Glomerular visceral epithelial cell (primary cell): ENCODE data around the gene ARSA.

Experiments
- DNase-seq: peaks from one replicate; pipeline ENCODE4 v3.0.0-alpha.2; 2016; ENCODE audit errors: extremely low spot score

Gene ARSA

DNA sequence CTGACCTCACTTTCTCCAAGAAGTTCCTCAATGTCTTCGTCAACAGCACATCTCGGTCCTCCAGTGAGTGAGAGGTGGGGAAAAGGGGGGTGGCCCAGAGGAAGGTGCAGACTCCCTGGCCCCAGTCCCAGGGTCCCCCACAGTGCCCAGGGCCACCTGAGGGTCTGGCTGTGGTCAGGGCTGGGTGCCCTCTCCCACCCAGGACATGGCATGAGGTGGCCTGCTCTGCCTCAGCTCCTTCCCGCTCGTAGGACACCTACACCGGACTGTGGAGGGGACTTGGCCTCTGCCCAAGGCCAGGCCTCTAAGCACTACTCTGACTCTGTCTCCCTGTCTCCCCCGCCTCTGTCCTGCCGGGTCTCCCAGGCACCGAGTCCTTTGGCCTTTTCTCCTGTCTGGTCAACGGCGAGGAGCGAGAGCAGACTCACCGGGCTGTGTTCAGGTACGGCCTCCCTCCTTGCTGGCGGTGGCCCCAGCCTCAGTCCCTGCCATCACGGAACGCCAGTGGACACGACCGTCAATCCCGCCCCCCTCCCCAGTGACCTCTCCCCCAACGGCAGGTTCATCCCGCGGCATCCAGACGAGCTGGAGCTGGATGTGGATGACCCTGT lies 22.8 kb downstream of the ARSA start:
- no peak for DNase-seq

DNA sequence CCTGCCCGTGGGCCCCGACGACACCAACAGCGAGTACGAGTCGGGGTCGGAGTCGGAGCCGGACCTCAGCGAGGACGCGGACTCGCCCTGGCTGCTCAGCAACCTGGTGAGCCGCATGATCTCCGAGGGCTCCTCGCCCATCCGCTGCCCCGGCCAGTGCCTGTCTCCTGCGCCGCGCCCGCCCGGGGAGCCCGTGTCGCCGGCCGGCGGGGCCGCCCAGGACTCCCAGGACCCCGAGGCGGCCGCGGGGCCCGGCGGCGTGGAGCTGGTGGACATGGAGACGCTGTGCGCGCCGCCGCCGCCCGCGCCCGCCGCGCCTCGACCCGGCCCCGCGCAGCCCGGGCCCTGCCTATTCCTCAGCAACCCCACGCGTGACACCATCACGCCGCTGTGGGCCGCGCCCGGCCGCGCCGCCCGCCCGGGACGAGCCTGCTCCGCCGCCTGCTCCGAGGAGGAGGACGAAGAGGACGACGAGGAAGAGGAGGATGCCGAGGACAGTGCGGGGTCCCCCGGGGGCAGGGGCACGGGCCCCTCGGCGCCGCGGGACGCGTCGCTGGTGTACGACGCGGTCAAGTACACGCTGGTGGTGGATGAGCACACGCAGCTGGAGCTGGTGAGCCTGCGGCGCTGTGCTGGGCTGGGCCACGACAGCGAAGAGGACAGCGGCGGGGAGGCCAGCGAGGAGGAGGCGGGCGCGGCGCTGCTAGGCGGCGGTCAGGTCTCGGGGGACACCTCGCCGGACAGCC lies 23.5 kb downstream of the ARSA start:
- DNase-seq: no peak

GRCh38 chr22:50603511-50604255 lies 24.3 kb downstream of the ARSA start:
- no peak for DNase-seq

DNA sequence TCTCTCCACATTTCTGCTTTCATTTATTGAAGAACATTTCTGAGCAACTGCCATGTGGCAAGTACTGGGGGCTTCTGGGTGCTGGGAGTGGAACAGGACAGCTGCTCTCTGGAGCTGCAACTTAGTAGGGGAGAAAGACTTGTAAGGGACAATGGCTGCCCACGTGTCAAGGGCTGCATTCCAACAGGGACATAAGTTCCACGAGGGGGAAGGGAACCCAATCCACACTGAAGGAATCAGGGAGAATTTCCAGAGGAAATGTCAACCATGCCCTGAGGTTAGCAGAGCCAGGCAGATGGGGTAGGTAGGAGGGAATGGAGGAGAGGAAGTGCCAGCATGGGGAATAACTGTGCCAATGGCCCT lies 25.6 kb downstream of the ARSA start:
- DNase-seq: no peak

DNA sequence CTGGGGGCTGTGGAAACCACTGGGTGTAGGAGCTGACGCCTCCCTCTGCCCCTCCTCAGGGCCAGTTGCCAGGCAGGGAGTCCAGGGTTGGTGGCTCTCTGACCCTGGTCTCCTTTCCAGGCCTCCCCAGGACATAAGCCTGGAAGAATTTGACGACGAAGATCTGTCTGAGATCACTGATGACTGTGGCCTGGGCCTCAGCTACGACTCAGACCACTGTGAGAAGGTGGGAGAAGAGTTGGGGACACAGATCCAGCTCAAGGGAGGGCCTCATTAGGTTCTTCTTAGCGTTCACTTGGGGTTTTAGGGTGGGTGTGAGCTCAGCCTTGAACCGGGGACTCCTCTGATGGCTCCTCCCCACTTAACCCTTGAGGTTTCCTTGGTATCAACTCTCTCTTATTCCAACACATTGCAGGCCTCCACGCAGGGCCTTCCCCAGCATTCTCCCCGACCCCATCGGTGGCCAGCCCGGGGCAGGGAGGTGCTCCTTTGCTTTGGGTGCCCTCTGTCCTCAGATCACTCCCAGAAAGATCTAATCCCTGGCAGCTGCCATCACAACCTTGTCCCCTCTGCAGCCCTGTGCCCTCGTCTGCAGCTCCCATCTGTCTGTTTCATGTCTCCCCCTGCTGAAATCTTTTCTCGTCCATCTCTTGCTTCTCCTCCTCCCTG lies 26.1 kb downstream of the ARSA start:
- DNase-seq: no peak

GRCh38 chr22:50600967-50601668 lies 26.8 kb downstream of the ARSA start:
- no peak for DNase-seq

- DNase-seq: no peak
Measured at GRCh38 chr22:50600538-50600937, 27.4 kb downstream of the ARSA start, which contains the start of gene MAPK8IP2. Gene MAPK8IP2 (plus strand): TSS chr22:50600793. CDS start chr22:50600819, 26 bp downstream.

DNA sequence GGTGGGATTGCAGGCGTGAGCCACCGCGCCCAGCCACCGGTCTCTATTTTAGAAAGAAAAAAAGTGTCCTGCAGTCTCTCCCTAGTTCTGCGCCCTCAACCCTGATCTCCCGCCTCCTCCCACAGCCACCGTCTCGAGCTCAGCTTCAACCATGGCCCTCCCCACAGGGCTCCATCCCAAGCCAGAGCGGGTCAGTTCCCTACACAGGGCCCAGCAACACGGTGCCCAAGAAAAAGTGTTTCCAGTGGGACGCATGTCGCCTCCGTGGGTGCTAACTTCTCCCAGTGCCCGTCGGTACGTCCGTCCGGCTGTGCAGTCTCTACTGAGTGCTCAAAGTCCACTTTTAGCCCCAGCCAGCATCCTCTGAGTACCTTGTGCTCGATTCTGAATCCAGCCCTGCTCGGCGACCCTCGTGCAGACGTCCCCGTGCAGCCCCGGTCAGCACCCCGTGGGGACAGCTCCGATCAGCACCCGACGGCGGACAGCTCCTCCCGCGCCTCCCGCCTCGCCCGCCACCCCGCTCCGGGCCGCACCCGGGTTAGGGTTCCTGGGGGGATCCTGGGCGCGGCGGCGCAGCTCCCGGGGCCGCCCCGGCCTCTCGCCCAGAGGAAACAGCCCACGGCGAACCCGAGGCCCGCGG lies 28.0 kb downstream of the ARSA start:
- DNase-seq: peak; percentile 20

DNA sequence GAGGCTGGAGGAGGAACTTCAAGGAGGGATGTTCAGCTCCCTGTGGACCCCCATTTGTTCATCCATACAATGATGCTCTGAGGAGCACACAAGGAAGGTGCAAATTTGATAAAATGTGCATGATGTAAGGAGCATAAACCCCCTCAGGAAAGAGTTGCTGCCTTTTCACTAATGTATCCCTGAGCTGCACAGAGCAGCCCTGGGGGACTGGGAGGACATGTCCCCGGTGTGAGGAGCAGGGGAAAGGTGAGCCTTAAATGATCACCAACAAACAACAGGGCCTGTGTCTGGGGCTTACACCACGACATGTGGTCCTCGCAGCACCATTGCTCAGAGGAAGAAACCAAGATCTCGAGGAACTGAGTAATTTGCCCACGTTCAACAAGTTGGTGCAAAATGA lies 30.9 kb downstream of the ARSA start:
- DNase-seq: no peak

- no peak for DNase-seq
Measured at GRCh38 chr22:50595189-50595588, 32.8 kb downstream of the ARSA start.

- DNase-seq: no peak
Measured at GRCh38 chr22:50587407-50587806, 40.5 kb downstream of the ARSA start.

DNA sequence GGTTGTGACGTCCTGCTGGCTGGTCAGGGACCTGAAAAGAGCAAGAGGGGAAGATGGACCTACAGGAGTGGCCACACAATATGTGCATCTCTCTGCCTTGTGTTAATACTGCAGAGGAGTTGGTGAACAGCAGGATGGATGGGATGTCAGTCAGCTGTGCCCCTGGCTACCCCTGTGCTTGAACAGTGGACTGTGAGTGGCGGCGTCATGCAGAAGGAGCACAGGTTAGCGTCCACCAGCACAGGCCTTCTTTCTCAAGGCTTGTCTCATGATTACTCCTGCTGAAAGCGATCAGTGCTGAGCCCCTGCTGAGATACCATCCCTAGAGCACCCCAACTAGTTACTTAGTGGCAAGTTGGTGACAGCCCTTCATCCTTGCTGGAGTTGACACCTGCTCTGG lies 41.5 kb downstream of the ARSA start:
- DNase-seq: no peak

DNA sequence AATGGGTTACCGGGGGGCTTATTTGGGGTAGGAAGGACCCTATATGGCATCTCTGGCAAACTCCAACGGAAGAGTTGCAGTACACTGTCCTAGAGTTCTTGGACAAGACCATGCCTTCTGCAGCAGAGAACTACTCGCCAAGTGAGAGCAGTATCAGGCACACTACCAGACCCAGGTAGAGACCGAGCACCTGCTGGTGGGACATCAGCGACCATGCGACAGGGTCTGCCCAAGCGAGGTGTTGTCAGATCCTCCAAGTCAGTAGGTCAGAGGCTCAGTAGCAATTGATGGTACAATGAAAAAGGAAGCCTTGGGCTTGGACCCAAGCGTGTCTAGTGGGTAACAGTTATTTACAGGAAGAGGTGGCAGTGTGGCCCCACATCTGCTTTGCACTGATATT lies 42.2 kb downstream of the ARSA start:
- no peak for DNase-seq

- no peak for DNase-seq
Measured at GRCh38 chr22:50585238-50585637, 42.7 kb downstream of the ARSA start.

GRCh38 chr22:50584106-50585096 lies 43.6 kb downstream of the ARSA start:
- no peak for DNase-seq

GRCh38 chr22:50583294-50583861 lies 44.6 kb downstream of the ARSA start:
- DNase-seq: no peak

DNA sequence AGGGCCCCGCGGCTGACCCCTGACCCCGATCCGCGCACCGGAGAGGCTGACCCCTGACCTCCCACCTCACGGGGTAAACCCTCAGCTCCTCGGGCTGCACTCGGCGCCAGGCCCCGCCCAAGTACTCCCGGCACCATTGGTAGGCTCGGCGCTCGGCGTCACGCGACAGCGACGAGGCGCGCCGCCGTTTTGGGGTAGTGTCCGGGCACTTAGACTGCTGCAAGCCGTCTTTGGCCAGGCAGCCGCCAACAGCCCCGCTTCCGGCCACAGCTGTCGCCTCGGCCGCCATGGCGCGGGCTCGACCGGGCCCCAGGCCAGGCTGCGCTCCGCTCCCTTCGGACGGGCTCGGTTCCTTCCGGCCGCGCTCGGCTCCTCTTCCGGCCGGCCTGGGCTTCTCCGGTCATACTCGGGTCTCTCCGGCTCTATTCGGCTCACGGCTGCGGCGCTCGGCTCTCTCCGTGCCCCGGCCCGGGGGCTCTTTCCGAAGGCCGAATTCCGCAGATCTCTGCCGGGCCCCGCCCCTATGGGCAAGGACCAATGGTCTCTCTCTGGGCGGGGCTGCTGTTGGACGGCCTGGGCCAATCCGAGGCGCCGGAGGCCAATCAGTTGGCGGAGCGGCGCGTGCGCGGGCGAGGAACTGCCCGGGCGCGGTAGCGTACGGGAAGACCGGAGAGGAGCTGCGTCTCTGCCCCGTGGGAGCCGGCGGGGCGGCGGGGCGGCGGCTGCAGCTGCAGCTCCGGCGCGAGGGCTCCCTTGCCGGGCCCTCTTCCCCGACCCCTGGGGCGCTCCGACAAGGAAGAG lies 45.3 kb downstream of the ARSA start, which contains the start of gene CHKB:
Gene CHKB (minus strand): TSS at position 357 of the 801 bp plus-strand sequence. CDS start 68 bp downstream, at position 289.
- DNase-seq: peak; percentile 97

- DNase-seq: peak; percentile 12
Measured at GRCh38 chr22:50581950-50582492, 45.9 kb downstream of the ARSA start.
